HL-60 (cell line): ENCODE results near the gene SULT6B1.

Experiments used
- GABPA ChIP-seq: IDR thresholded peaks from 2 replicates; pipeline ENCODE4 v1.6.1; 2012; ENCODE audit warnings: low read depth
- POLR2AphosphoS5 ChIP-seq: IDR thresholded peaks from 2 replicates; pipeline ENCODE4 v1.6.1; 2012; ENCODE audit warnings: low read depth
- SPI1 ChIP-seq: IDR thresholded peaks from 2 replicates; pipeline ENCODE4 v1.6.1; 2012; ENCODE audit warnings: low read depth, mild to moderate bottlenecking, borderline replicate concordance
- TF ChIP-seq, protein P1 (sequence below): IDR thresholded peaks from one replicate; pipeline ENCODE4 v1.5.1; 2011; ENCODE audit warnings: low read length, control low read depth, inconsistent platforms; ENCODE audit not compliant: insufficient read depth
- TF ChIP-seq, protein P2 (sequence below): IDR thresholded peaks from 2 replicates; pipeline ENCODE4 v1.6.1; 2012; ENCODE audit warnings: low read depth; ENCODE audit not compliant: insufficient replicate concordance

- TF ChIP-seq, protein P1, sequence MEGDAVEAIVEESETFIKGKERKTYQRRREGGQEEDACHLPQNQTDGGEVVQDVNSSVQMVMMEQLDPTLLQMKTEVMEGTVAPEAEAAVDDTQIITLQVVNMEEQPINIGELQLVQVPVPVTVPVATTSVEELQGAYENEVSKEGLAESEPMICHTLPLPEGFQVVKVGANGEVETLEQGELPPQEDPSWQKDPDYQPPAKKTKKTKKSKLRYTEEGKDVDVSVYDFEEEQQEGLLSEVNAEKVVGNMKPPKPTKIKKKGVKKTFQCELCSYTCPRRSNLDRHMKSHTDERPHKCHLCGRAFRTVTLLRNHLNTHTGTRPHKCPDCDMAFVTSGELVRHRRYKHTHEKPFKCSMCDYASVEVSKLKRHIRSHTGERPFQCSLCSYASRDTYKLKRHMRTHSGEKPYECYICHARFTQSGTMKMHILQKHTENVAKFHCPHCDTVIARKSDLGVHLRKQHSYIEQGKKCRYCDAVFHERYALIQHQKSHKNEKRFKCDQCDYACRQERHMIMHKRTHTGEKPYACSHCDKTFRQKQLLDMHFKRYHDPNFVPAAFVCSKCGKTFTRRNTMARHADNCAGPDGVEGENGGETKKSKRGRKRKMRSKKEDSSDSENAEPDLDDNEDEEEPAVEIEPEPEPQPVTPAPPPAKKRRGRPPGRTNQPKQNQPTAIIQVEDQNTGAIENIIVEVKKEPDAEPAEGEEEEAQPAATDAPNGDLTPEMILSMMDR = no peak
- no peak for TF ChIP-seq POLR2AphosphoS5
- TF ChIP-seq, protein P2, sequence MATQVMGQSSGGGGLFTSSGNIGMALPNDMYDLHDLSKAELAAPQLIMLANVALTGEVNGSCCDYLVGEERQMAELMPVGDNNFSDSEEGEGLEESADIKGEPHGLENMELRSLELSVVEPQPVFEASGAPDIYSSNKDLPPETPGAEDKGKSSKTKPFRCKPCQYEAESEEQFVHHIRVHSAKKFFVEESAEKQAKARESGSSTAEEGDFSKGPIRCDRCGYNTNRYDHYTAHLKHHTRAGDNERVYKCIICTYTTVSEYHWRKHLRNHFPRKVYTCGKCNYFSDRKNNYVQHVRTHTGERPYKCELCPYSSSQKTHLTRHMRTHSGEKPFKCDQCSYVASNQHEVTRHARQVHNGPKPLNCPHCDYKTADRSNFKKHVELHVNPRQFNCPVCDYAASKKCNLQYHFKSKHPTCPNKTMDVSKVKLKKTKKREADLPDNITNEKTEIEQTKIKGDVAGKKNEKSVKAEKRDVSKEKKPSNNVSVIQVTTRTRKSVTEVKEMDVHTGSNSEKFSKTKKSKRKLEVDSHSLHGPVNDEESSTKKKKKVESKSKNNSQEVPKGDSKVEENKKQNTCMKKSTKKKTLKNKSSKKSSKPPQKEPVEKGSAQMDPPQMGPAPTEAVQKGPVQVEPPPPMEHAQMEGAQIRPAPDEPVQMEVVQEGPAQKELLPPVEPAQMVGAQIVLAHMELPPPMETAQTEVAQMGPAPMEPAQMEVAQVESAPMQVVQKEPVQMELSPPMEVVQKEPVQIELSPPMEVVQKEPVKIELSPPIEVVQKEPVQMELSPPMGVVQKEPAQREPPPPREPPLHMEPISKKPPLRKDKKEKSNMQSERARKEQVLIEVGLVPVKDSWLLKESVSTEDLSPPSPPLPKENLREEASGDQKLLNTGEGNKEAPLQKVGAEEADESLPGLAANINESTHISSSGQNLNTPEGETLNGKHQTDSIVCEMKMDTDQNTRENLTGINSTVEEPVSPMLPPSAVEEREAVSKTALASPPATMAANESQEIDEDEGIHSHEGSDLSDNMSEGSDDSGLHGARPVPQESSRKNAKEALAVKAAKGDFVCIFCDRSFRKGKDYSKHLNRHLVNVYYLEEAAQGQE = no peak
- TF ChIP-seq GABPA = no peak
- no peak for TF ChIP-seq SPI1
These were observed 22.7 kb upstream of the SULT6B1 start for GRCh38 chr2:37211212-37211611.
